Heart left ventricle (tissue), 13 donors: ENCODE measurements around the gene DMD.

Source experiments
- CTCF ChIP-seq, 12 donors: fragments of 200-600 bp; sonication (generic) in 4 of 12; IDR thresholded peaks; one replicate each; pipeline versions ENCODE4 v1.5.0 to v1.8.0; 2018 to 2022; ENCODE audit warnings: antibody characterized with exemption in 12 of 12, mild to moderate bottlenecking in 5 of 12
- POLR2A ChIP-seq, 2 donors: fragments of 450-650 bp; IDR thresholded peaks; one replicate each; pipeline ENCODE4 v1.6.1; 2017; ENCODE audit warnings: antibody characterized with exemption in 2 of 2, mild to moderate bottlenecking in 2 of 2, moderate library complexity in 2 of 2
- donor health status: ischemic (EF 13 %, LVEDD 7.1; RV severe dilation, severe dysfunction).
- donor health status: DM: no; HTN: yes; CAD: no.
- donor health status: DM: no; HTN: no; CAD: no.
- donor health status: ischemic (EF 25% LVEDD 6.9; RV normal size, moderate dysfunction).
- donor health status: ischemic (EF 25% LVEDD 5.7; RV mildly dilated, moderate dysfunction).
- donor health status: ischemic (EF 35%, LVEDD 5.7; RV mildly dilated, moderate dysfunction).
- donor health status: nonischemic (EF 11% LVEDD 7.7; RV severe dilation, severe dysfunction).
- donor health status: DM: yes; HTN: yes; CAD: no.
- donor health status: PGD.
- donor health status: ischemic (EF 29% LVEDD 5.4; RV normal size, mild dysfunction).
- donor health status: nonischemic (EF 23%, LVEDD 6.1; RV moderate dilation, normal function).

GRCh38 chrX:32894679-32895078 lies 316.7 kb downstream of the DMD start:
- TF ChIP-seq CTCF (IDR thresholded peaks at IDR 0.05) (no peak), POLR2A (IDR thresholded peaks at IDR 0.05) (no peak)
